Measurements from ENCODE around the gene EXOC2. TPM values are rescaled to one million over a fixed set of nuclear protein-coding genes. Genes with fewer than 3 reads are reported as not detected.

The EXOC2 gene
- total RNA-seq, 1 experiment from 2014 or later, result 30.5 TPM

DNA sequence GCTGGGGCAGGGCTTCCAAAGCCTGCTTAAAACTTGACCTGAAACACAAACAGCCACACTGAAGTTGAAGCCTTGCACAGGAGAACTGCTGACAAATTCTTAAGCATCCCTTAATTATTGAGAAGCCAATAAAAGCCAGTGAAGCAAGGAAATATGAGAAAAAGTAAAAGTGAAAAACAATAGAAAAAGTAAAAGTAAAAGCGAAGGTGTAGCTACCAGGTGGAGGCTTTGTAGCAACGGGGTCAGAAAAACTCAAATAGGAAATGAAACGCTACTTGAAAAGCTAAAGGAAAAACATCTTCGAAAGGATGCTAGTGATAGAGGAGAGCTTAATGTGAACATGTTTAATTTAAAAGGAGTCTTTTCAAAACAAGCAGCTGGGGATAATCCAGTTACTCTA, 203.9 kb downstream of the EXOC2 start:
- no peak overlapping the region for H3K4me3 ChIP-seq (ENCODE audit: low read depth in 2 of 2, low read length in 2 of 2)
- intact Hi-C loops (cut with micrococcal nuclease; ENCODE audit: unreplicated experiment) (no loop called here), in situ Hi-C loops (cut with HindIII; ENCODE audit: low pct_unique_long_range_greater_than_20kb, low sequenced_read_pairs) (no loop called here)
- ChIA-PET POLR2A (no interaction called here), CTCF (no interaction called here)
- no peaks in the 10 kb centered on the region for H3K9me3 ChIP-seq (ENCODE audit: control insufficient read depth, insufficient read depth, low read depth, low read length)
- BruUV-seq (replicated peaks), result no TSS peak
- no peaks in the 10 kb centered on the region for H3K27me3 ChIP-seq (ENCODE audit: control insufficient read depth, insufficient read depth, low read length)
- no peak overlapping the region for H3K27ac ChIP-seq (ENCODE audit: low read length)
- no peaks in the 10 kb centered on the region for H3K36me3 ChIP-seq (ENCODE audit: control insufficient read depth, insufficient read depth, low read length)
- H3K4me1 ChIP-seq (ENCODE audit: control insufficient read depth, insufficient read depth, low read length), result no peaks in the 10 kb centered on the region
- TF ChIP-seq, protein P1, sequence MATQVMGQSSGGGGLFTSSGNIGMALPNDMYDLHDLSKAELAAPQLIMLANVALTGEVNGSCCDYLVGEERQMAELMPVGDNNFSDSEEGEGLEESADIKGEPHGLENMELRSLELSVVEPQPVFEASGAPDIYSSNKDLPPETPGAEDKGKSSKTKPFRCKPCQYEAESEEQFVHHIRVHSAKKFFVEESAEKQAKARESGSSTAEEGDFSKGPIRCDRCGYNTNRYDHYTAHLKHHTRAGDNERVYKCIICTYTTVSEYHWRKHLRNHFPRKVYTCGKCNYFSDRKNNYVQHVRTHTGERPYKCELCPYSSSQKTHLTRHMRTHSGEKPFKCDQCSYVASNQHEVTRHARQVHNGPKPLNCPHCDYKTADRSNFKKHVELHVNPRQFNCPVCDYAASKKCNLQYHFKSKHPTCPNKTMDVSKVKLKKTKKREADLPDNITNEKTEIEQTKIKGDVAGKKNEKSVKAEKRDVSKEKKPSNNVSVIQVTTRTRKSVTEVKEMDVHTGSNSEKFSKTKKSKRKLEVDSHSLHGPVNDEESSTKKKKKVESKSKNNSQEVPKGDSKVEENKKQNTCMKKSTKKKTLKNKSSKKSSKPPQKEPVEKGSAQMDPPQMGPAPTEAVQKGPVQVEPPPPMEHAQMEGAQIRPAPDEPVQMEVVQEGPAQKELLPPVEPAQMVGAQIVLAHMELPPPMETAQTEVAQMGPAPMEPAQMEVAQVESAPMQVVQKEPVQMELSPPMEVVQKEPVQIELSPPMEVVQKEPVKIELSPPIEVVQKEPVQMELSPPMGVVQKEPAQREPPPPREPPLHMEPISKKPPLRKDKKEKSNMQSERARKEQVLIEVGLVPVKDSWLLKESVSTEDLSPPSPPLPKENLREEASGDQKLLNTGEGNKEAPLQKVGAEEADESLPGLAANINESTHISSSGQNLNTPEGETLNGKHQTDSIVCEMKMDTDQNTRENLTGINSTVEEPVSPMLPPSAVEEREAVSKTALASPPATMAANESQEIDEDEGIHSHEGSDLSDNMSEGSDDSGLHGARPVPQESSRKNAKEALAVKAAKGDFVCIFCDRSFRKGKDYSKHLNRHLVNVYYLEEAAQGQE (IDR thresholded peaks at IDR 0.05; ENCODE audit: insufficient read depth in 1 of 2, low read depth in 2 of 2, low read length in 1 of 2), result no peak
- TF ChIP-seq TCF7L2 (IDR thresholded peaks at IDR 0.05; ENCODE audit: low read depth, low read length) (no peak), SIN3A (IDR thresholded peaks at IDR 0.05; ENCODE audit: borderline replicate concordance, insufficient read depth, low read depth, low read length) (no peak), POLR2AphosphoS5 (IDR thresholded peaks at IDR 0.05; ENCODE audit: low read depth, low read length) (no peak), CTCF (IDR thresholded peaks at IDR 0.05) (no peak)
- DNase-seq (ENCODE audit: low read depth, low spot score), result no peak
- ATAC-seq, result no peak

GRCh38 chr6:487956-488355, 205.0 kb downstream of the EXOC2 start:
- Histone ChIP-seq H3K36me3 (ENCODE audit: control insufficient read depth, insufficient read depth, low read length) (no peaks in the 10 kb centered on the region), H3K27ac (ENCODE audit: low read length) (no peak overlapping the region), H3K4me3 (ENCODE audit: low read depth in 2 of 2, low read length in 2 of 2) (no peak overlapping the region), H3K27me3 (ENCODE audit: control insufficient read depth, insufficient read depth, low read length) (no peaks in the 10 kb centered on the region), H3K4me1 (ENCODE audit: control insufficient read depth, insufficient read depth, low read length) (no peaks in the 10 kb centered on the region), H3K9me3 (ENCODE audit: control insufficient read depth, insufficient read depth, low read depth, low read length) (no peaks in the 10 kb centered on the region)
- no peak for ATAC-seq
- DNase-seq (ENCODE audit: low read depth, low spot score), result no peak
- BruUV-seq (replicated peaks), result no TSS peak
- POLR2A ChIA-PET, result interaction anchor here (0.5 kb wide), 1 partner anchor 1047 kb away, joined by 4 read pairs; no protein-coding TSS in a partner anchor
- in situ Hi-C loops (cut with HindIII; ENCODE audit: low pct_unique_long_range_greater_than_20kb, low sequenced_read_pairs) (no loop called here), intact Hi-C loops (cut with micrococcal nuclease; ENCODE audit: unreplicated experiment) (no loop called here)
- CTCF ChIA-PET, result no interaction called here
- TF ChIP-seq SIN3A (IDR thresholded peaks at IDR 0.05; ENCODE audit: borderline replicate concordance, insufficient read depth, low read depth, low read length) (no peak), CTCF (IDR thresholded peaks at IDR 0.05) (no peak), POLR2AphosphoS5 (IDR thresholded peaks at IDR 0.05; ENCODE audit: low read depth, low read length) (no peak), TCF7L2 (IDR thresholded peaks at IDR 0.05; ENCODE audit: low read depth, low read length) (no peak)
- TF ChIP-seq, protein P1 (IDR thresholded peaks at IDR 0.05; ENCODE audit: insufficient read depth in 1 of 2, low read depth in 2 of 2, low read length in 1 of 2), result no peak

Measured in Panc1 (cell line).